ENCODE data around the gene CXXC4. TPM values are rescaled to one million over a fixed set of nuclear protein-coding genes. Genes with fewer than 3 reads are reported as not detected.

CXXC4 gene
- total and polyA plus RNA-seq, 2 of the 13 experiments (the other 11 are each of a cell fraction or from before 2014, with no cell fraction given), result not detected

GRCh38 chr4:104524026-104524425 lies 29.3 kb upstream of the CXXC4 start (continued):
- TF ChIP-seq ZNF766 (CRISPR knock-in tag; IDR thresholded peaks at IDR 0.05; ENCODE audit: borderline replicate concordance) (no peak), TMF1 (CRISPR knock-in tag; IDR thresholded peaks at IDR 0.05; ENCODE audit: low read depth) (no peak), ZNF124 (CRISPR knock-in tag; IDR thresholded peaks at IDR 0.05) (no peak), NR1H2 (CRISPR knock-in tag; IDR thresholded peaks at IDR 0.05; ENCODE audit: borderline replicate concordance, low read depth) (no peak), HES4 (CRISPR knock-in tag; IDR thresholded peaks at IDR 0.05; ENCODE audit: borderline replicate concordance) (no peak), ZNF558 (CRISPR knock-in tag; IDR thresholded peaks at IDR 0.05; ENCODE audit: borderline replicate concordance) (no peak), PCBP2 (optimal IDR thresholded peaks at IDR 0.05; ENCODE audit: low read depth, low read length, poor library complexity, severe bottlenecking) (no peak), NR2C2 (CRISPR knock-in tag; IDR thresholded peaks at IDR 0.05; ENCODE audit: borderline replicate concordance) (no peak), ZSCAN30 (CRISPR knock-in tag; IDR thresholded peaks at IDR 0.05) (no peak), UBTF (CRISPR knock-in tag; IDR thresholded peaks at IDR 0.05) (no peak), ZNF574 (CRISPR knock-in tag; IDR thresholded peaks at IDR 0.05) (no peak)

All from HepG2 (cell line).